Gastrocnemius medialis (tissue), 4 donors: ENCODE results near the gene PLXND1.

Experiments
- POLR2A ChIP-seq, 2 donors: fragments of 450-650 bp; IDR thresholded peaks; one replicate each; pipeline ENCODE4 v1.6.1; 2017; ENCODE audit warnings: antibody characterized with exemption in 2 of 2, mild to moderate bottlenecking in 2 of 2, moderate library complexity in 2 of 2
- TF ChIP-seq, protein P1 (sequence below), 5 experiments: fragments of 450-650 bp in 3 of 5; fragments of 200-600 bp in 2 of 5; sonication (generic) in 2 of 5; IDR thresholded peaks in 4 of 5; conservative IDR thresholded peaks in 1 of 5; 1 replicate in 4 of 5; 2 replicates in 1 of 5; pipeline ENCODE4 v1.5.1; 2016 to 2019; ENCODE audit warnings: antibody characterized with exemption in 5 of 5, mild to moderate bottlenecking in 3 of 5, moderate library complexity in 3 of 5

DNA sequence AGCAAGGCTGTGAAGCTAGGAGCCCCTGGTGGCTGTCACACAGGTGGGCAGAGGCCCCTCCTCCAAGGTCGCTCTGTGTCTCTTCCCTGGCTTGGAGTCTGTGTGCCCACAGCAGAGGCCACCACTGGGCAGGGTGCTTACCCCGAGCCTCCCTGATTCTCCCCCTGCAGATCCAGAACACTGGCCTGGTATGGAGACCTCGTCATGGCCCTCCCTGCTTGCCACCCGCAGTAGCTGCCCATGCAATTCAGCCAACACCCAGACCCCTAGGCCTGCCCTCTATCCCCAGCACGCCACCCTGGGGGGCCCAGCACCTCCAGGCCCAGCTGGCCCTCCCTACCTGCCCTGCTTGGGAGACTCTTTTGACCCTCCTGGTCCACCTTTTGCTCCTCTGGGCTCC is 83.5 kb downstream of the PLXND1 start:
- TF ChIP-seq, protein P1, sequence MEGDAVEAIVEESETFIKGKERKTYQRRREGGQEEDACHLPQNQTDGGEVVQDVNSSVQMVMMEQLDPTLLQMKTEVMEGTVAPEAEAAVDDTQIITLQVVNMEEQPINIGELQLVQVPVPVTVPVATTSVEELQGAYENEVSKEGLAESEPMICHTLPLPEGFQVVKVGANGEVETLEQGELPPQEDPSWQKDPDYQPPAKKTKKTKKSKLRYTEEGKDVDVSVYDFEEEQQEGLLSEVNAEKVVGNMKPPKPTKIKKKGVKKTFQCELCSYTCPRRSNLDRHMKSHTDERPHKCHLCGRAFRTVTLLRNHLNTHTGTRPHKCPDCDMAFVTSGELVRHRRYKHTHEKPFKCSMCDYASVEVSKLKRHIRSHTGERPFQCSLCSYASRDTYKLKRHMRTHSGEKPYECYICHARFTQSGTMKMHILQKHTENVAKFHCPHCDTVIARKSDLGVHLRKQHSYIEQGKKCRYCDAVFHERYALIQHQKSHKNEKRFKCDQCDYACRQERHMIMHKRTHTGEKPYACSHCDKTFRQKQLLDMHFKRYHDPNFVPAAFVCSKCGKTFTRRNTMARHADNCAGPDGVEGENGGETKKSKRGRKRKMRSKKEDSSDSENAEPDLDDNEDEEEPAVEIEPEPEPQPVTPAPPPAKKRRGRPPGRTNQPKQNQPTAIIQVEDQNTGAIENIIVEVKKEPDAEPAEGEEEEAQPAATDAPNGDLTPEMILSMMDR (IDR thresholded peaks at IDR 0.05 in 4 of 5, conservative IDR thresholded peaks at IDR 0.05 in 1 of 5), result no peak
- TF ChIP-seq POLR2A (IDR thresholded peaks at IDR 0.05), result no peak
